ENCODE measurements around the gene NPAS3.

DNA sequence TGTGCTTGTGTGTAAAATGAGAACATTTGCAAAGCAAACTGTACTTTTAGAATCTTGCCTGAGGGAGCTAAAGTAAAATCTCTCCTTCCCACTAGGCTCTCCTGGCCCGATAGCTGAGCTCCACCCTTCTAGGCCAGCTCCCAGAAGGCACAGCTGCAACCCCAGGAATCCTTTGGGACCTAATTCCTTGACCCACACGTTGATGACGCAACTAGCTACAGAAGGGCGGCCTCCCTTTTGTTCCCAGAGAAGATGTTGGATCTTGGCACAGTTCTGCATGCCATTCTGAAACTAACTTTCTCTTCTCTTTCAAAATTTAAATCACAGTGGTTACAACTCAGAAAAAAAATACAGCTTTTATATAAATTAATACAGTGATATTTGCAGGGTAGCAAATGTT, 744.1 kb downstream of the NPAS3 start:
- TF ChIP-seq, protein P1, sequence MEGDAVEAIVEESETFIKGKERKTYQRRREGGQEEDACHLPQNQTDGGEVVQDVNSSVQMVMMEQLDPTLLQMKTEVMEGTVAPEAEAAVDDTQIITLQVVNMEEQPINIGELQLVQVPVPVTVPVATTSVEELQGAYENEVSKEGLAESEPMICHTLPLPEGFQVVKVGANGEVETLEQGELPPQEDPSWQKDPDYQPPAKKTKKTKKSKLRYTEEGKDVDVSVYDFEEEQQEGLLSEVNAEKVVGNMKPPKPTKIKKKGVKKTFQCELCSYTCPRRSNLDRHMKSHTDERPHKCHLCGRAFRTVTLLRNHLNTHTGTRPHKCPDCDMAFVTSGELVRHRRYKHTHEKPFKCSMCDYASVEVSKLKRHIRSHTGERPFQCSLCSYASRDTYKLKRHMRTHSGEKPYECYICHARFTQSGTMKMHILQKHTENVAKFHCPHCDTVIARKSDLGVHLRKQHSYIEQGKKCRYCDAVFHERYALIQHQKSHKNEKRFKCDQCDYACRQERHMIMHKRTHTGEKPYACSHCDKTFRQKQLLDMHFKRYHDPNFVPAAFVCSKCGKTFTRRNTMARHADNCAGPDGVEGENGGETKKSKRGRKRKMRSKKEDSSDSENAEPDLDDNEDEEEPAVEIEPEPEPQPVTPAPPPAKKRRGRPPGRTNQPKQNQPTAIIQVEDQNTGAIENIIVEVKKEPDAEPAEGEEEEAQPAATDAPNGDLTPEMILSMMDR (IDR thresholded peaks at IDR 0.05): no peak
- no peak for TF ChIP-seq POLR2A (IDR thresholded peaks at IDR 0.05)
